Measurements from ENCODE around the gene PLXNB3.
"Not testable (repeated sequence)": the region's sequence is repeated elsewhere in the genome, so short reads cannot be mapped to it uniquely, and the experiment has no call there.

The PLXNB3 gene

GRCh38 chrX:153803211-153804099 is 39.4 kb downstream of the PLXNB3 start:
- Mint-ChIP-seq H3K27me3 (no peaks in the 10 kb centered on the region), H3K36me3 (ENCODE audit: insufficient read depth) (peaks cover 22% of the 10 kb centered on the region), H3K4me3 (no peak overlapping the region), H3K9me3 (no peaks in the 10 kb centered on the region), H3K27ac (no peak overlapping the region), H3K4me1 (ENCODE audit: low read depth in 2 of 2) (no peaks in the 10 kb centered on the region)
- ATAC-seq (replicated peaks) (no peak), DNase-seq (no peak)

DNA sequence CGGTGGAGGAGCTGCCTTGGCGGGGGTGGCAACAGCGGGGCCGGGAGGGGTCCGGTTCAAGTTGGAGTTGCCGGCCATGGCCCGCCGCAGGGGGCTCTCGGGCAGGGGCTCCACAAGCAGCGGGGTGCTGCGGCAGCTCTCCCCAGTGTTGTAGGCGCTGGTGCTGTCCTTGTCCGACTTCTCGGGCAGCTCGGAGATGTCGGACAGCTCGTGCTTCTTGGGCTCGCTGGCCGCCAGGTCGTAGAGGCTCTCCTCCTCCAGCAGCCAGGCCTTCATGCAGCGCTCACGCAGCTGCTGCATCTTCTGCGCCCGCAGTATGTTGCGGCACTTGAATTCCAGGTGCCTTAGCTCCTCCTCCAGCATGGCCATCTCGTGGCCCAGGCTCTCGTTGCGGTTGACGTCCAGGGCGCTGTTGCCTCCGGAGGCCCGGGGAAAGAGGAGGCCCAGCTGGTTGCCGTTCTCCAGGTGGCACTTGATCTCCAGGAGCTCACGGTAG is 40.1 kb downstream of the PLXNB3 start:
- Mint-ChIP-seq H3K4me1 (ENCODE audit: low read depth in 2 of 2) (peaks cover 0 to 3% of the 10 kb centered on the region in 2 donors), H3K4me3 (no peak overlapping the region), H3K36me3 (ENCODE audit: insufficient read depth) (peaks cover 16% of the 10 kb centered on the region), H3K27ac (no peak overlapping the region), H3K27me3 (no peaks in the 10 kb centered on the region), H3K9me3 (no peaks in the 10 kb centered on the region)
- DNase-seq = no peak
- ATAC-seq (replicated peaks) = no peak

- H3K4me3 Mint-ChIP-seq = no peak overlapping the region
- H3K4me1 Mint-ChIP-seq (ENCODE audit: low read depth in 2 of 2) = peaks cover 0 to 3% of the 10 kb centered on the region in 2 donors
- H3K27ac Mint-ChIP-seq = no peak overlapping the region
- H3K9me3 Mint-ChIP-seq = no peaks in the 10 kb centered on the region
- H3K27me3 Mint-ChIP-seq = no peaks in the 10 kb centered on the region
- DNase-seq (no peak), ATAC-seq (replicated peaks) (no peak)
- H3K36me3 Mint-ChIP-seq (ENCODE audit: insufficient read depth) = peaks cover 16% of the 10 kb centered on the region
Measured at GRCh38 chrX:153804621-153805020, 40.6 kb downstream of the PLXNB3 start.

- Mint-ChIP-seq H3K4me1 (ENCODE audit: low read depth in 2 of 2) (peaks cover 0 to 3% of the 10 kb centered on the region in 2 donors), H3K27me3 (no peaks in the 10 kb centered on the region), H3K9me3 (no peaks in the 10 kb centered on the region), H3K27ac (no peak overlapping the region), H3K36me3 (ENCODE audit: insufficient read depth) (peaks cover 12% of the 10 kb centered on the region), H3K4me3 (no peak overlapping the region)
- no peak for ATAC-seq (replicated peaks)
- DNase-seq = no peak
Measured at GRCh38 chrX:153805436-153805835, 41.4 kb downstream of the PLXNB3 start.

DNA sequence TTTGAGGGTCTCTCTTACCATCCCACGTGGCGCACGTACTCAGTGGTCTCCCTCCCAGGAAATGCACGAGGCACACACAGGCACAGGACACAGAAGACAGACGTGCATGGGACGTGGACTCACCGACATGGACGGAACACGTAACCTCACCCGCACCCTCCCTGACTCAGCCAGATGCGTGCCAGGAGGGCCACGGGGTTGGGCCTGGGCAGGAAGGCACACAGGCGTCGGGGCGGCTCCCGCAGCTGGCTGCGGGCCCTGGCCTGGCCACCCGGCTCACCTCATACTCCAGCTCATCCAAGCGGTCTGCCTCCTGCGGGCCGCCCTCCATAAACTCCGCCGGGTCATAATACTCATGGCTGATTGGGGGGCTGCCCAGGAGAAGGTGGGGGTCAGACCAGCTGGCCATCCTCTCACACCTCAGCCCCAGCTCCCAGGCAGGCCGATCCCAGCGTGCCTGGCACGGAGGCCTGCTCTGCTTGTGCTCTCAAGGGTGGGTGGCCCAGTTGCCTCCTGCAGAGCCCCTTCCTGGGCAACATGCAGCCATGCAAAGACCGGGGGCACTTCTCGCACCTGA is 43.0 kb downstream of the PLXNB3 start:
- Mint-ChIP-seq H3K4me1 (ENCODE audit: low read depth in 2 of 2) (peaks cover 0 to 3% of the 10 kb centered on the region in 2 donors), H3K9me3 (no peaks in the 10 kb centered on the region)

GRCh38 chrX:153807976-153808375 is 43.9 kb downstream of the PLXNB3 start:
- no peak overlapping the region for H3K4me3 Mint-ChIP-seq
- peaks cover 4% of the 10 kb centered on the region for H3K36me3 Mint-ChIP-seq (ENCODE audit: insufficient read depth)
- no peaks in the 10 kb centered on the region for H3K27me3 Mint-ChIP-seq
- DNase-seq (no peak), ATAC-seq (replicated peaks) (no peak)
- no peaks in the 10 kb centered on the region for H3K9me3 Mint-ChIP-seq
- peaks cover 3 to 5% of the 10 kb centered on the region in 2 donors for H3K4me1 Mint-ChIP-seq (ENCODE audit: low read depth in 2 of 2)
- H3K27ac Mint-ChIP-seq = no peak overlapping the region

More for the DNA sequence above, 43.0 kb downstream of the PLXNB3 start:
- Mint-ChIP-seq H3K27me3 (no peaks in the 10 kb centered on the region), H3K4me3 (no peak overlapping the region), H3K36me3 (ENCODE audit: insufficient read depth) (peaks cover 4% of the 10 kb centered on the region), H3K27ac (no peak overlapping the region)
- DNase-seq (no peak), ATAC-seq (replicated peaks) (no peak)

- no peak for ATAC-seq (replicated peaks)
- H3K27ac Mint-ChIP-seq = no peak overlapping the region
- H3K27me3 Mint-ChIP-seq = no peaks in the 10 kb centered on the region
Measured at GRCh38 chrX:153812220-153812619, 48.2 kb downstream of the PLXNB3 start.

DNA sequence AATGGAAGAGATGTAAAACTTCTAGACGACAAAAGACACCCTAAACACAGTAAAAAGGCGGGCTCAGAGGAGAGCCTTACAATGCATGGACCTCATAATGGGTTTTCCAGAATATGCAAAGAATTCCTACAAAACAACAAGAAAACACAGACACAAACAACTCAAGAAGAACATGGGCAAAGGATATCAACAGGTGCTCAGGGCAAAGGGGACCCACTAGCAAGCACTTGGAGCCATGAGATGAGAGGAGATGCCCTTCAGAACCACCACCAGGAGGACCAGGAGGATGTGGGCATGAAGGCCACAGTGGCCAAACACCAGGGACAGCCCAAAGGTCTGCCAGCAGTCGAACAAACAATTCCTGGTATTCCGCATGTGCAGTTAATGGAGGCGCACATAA is 49.1 kb downstream of the PLXNB3 start:
- H3K4me1 Mint-ChIP-seq (ENCODE audit: low read depth in 2 of 2) = peaks cover 28 to 29% of the 10 kb centered on the region in 2 donors
- H3K27me3 Mint-ChIP-seq = no peaks in the 10 kb centered on the region
- no peak overlapping the region for H3K4me3 Mint-ChIP-seq
- H3K27ac Mint-ChIP-seq = no peak overlapping the region
- no peak for DNase-seq
- no peaks in the 10 kb centered on the region for H3K36me3 Mint-ChIP-seq (ENCODE audit: insufficient read depth)
- no peaks in the 10 kb centered on the region for H3K9me3 Mint-ChIP-seq
- ATAC-seq (replicated peaks) = no peak

More at GRCh38 chrX:153812220-153812619, 48.2 kb downstream of the PLXNB3 start:
- no peaks in the 10 kb centered on the region for H3K9me3 Mint-ChIP-seq
- peaks cover 24 to 25% of the 10 kb centered on the region in 2 donors for H3K4me1 Mint-ChIP-seq (ENCODE audit: low read depth in 2 of 2)
- H3K4me3 Mint-ChIP-seq = no peak overlapping the region
- no peak for DNase-seq
- no peaks in the 10 kb centered on the region for H3K36me3 Mint-ChIP-seq (ENCODE audit: insufficient read depth)

- Mint-ChIP-seq H3K9me3 (no peaks in the 10 kb centered on the region), H3K4me1 (ENCODE audit: low read depth in 2 of 2) (peaks cover 31% of the 10 kb centered on the region in 2 donors), H3K4me3 (peak overlapping the region; percentile 41 to 64), H3K27ac (peak overlapping the region; percentile 23 to 77), H3K27me3 (no peaks in the 10 kb centered on the region), H3K36me3 (ENCODE audit: insufficient read depth) (no peaks in the 10 kb centered on the region)
- ATAC-seq (replicated peaks) (no peak), DNase-seq (no peak)
Measured at GRCh38 chrX:153814591-153815315, 50.7 kb downstream of the PLXNB3 start.

- Mint-ChIP-seq H3K9me3 (no peaks in the 10 kb centered on the region), H3K27ac (peak overlapping the region; percentile 71 to 82), H3K27me3 (no peaks in the 10 kb centered on the region), H3K4me3 (peak overlapping the region; percentile 74 to 78), H3K4me1 (ENCODE audit: low read depth in 2 of 2) (peaks cover 40 to 44% of the 10 kb centered on the region in 2 donors), H3K36me3 (ENCODE audit: insufficient read depth) (peaks cover 6% of the 10 kb centered on the region)
- ATAC-seq (replicated peaks) (peak; percentile 61), DNase-seq (peak; percentile 34 to 47 (median 40))
Measured at GRCh38 chrX:153816831-153817690, 53.0 kb downstream of the PLXNB3 start.

GRCh38 chrX:153818064-153818463 is 54.0 kb downstream of the PLXNB3 start:
- not testable (repeated sequence) for H3K36me3 Mint-ChIP-seq (ENCODE audit: insufficient read depth); H3K27me3 Mint-ChIP-seq; ATAC-seq (replicated peaks); DNase-seq; H3K9me3 Mint-ChIP-seq
- Mint-ChIP-seq H3K4me1 (ENCODE audit: low read depth in 2 of 2) (peaks cover 44 to 48% of the 10 kb centered on the region in 2 donors), H3K27ac (peak overlapping the region in 1 of 2 donors; percentile 52), H3K4me3 (peak overlapping the region; percentile 74 to 78)

- ATAC-seq (replicated peaks) = peak; percentile 60
- peaks cover 45 to 48% of the 10 kb centered on the region in 2 donors for H3K4me1 Mint-ChIP-seq (ENCODE audit: low read depth in 2 of 2)
- peak; percentile 56 to 63 (median 57) for DNase-seq
- H3K27me3 Mint-ChIP-seq = no peaks in the 10 kb centered on the region
- H3K36me3 Mint-ChIP-seq (ENCODE audit: insufficient read depth) = peaks cover 9% of the 10 kb centered on the region
- H3K27ac Mint-ChIP-seq = peak overlapping the region in 1 of 2 donors; percentile 52
- no peaks in the 10 kb centered on the region for H3K9me3 Mint-ChIP-seq
- peak overlapping the region; percentile 74 to 78 for H3K4me3 Mint-ChIP-seq
Measured at GRCh38 chrX:153818571-153819383, 54.7 kb downstream of the PLXNB3 start.

Measured in effector memory CD8-positive, alpha-beta T cell (primary cell).